SKM-1 (cell line): ENCODE measurements around the gene ITGB2.
A peak's percentile ranks its signal among the peaks of the same experiment; 100 is the strongest.

Experiments
- DNase-seq: peaks from one replicate; lab custom pipeline; 2025; ENCODE audit not compliant: unreplicated experiment; lab: John Stamatoyannopoulos, UW

Gene ITGB2

GRCh38 chr21:44871576-44872269, 49.0 kb downstream of the ITGB2 start:
- no peak for DNase-seq

DNA sequence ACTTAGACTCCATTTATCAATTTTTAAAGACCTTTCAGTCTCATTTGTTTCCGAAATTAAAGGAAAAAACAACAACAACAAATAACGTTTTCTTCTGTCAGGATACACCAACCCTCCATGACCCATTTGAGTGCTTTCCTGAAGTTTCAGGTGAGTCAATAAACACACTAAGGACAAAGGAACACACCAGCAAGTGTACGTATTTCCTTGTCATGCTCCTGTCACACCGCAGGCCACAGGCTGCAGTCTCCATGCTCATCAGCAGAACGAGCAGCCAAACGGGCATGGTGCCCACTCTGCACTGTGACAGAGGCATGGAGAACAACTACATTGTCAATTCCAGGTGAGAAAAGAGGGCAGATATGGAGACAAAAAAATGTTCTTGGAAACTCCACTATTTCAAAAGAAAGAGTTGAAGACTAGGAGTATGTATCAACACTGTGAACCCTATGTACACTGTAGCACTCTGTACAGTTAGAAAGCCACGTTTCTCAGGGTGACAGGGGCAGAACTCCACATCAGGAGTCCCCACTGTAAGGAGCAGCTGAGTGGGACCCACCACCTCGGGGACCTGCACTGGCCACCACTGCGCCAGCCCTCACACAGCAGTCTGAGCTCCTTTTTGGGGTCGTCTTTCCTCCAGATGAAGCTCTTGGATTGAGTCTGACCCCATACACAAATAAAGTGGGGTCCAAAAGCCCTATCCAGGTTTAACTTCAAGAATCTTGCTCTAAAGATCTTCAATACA, 49.8 kb downstream of the ITGB2 start:
- DNase-seq = no peak

DNA sequence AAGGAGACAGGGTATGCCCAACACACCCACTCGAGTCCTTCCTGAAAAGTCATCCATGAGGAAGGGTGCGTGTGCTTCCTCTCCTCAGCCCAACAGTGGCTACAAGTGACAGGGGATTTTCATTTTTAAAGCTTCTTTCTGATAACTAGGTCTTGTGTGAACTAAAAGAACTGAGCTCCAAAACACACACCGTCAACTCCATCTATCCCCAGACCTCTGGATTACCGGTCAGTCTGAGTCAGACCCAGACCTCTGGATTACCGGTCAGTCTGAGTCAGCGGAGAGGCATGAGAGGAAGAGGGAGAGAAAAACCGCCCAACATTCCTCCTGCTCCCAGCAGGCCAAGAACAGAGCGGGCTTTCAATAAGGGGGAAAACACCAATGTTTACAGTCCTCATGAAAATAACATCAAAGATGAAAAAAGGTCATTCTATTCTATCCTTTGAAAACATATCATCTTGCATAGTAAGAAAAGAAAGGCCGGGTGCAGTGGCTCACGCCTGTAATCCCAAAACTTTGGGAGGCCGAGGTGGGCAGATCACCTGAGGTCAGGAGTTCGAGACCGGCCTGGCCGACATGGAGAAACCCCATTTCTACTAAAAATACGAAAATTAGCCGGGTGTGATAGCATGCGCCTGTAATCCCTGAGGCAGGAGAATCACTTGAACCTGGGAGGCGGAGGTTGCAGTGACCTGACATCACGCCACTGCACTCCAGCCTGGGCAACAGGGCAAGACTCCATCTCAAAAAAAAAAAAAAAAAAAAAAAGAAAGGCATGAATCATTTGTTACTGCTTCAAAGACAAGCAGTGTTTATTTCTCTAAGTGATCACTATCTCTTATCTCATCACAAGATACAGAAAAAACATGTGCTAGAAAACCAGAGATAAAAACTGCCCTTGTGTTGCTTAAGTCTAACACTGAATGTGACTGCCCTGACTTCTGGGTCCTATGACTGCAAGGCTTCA, 50.6 kb downstream of the ITGB2 start:
- DNase-seq = no peak

- no peak for DNase-seq
These were observed 52.0 kb downstream of the ITGB2 start for GRCh38 chr21:44868707-44869106.

DNA sequence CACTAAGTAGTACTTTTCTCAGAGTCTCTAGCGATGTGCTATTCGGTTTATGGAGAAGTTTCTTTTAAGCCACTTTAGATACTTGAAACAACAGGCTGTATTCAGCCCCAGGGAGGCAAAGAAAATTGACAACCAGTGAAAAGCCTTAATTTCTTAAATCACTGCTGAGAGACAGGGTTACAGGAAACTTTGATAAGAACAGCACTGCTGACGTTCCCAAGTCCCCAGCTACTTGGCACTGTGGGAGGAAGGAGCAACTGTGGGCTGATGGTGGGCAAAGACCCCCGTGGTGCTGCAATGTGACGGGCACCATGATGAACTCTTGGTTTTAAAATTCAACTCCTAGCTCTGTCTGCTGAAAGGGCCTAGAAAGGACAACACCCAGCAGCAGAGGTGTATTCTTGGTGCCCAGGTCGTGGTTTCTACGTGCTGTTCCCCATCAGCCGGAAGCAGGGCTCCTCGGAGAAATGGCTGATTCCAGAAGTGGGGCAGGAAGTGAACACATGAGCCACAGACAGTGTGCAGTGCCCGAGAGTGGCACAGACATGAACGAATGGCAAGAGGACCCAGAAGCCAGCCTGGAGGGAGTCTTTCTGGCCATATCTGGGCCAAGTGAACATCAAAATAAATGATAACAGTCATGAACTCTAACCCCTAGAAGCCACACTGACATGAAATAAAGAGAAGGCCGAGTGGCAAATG, 52.5 kb downstream of the ITGB2 start:
- DNase-seq = no peak

DNA sequence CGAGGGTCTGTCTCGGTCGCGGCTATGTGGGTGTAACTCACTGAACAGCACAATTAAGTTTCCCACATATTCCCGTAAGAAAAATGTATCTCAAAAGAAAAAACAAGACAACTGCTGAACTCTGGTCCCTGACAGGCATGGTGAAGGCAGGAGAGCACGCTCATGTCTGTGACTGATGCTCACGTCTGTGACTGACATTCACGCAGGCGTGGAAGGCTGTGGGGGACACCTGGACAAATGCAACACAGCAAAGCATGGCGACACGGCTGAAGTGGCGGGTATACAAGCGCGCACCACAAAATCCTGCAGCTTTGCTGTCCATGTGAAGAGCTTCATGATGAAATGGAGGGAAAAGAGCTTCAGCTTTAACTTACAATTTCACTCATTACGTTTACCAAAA, 53.2 kb downstream of the ITGB2 start:
- DNase-seq = no peak

DNA sequence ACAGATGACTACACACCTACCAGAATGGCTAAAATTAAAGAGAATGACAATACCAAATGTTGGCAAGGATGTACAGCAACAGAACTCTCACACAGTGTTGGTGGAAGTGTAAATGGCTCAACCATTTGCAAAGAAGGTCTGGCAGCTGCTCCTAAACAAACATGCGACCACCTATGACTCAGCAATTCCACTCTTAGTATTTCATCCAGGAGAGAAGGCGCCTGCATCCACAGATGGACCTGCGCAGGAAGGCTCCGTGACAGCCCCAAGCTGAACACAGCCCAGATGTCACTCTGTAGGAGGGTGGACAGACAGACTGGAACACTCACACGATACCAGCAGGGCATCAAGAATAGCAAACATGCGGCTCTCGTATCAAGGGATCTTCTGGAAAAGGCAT, 53.9 kb downstream of the ITGB2 start:
- no peak for DNase-seq

GRCh38 chr21:44865561-44866280, 55.0 kb downstream of the ITGB2 start:
- peak; percentile 52 for DNase-seq

GRCh38 chr21:44862869-44863685, 57.6 kb downstream of the ITGB2 start:
- DNase-seq = no peak

GRCh38 chr21:44858791-44859190, 61.9 kb downstream of the ITGB2 start:
- DNase-seq = no peak

GRCh38 chr21:44858291-44858690, 62.4 kb downstream of the ITGB2 start:
- no peak for DNase-seq

- DNase-seq = no peak
These were observed 63.4 kb downstream of the ITGB2 start for GRCh38 chr21:44857127-44857892.

GRCh38 chr21:44856131-44856530, 64.6 kb downstream of the ITGB2 start:
- no peak for DNase-seq

DNA sequence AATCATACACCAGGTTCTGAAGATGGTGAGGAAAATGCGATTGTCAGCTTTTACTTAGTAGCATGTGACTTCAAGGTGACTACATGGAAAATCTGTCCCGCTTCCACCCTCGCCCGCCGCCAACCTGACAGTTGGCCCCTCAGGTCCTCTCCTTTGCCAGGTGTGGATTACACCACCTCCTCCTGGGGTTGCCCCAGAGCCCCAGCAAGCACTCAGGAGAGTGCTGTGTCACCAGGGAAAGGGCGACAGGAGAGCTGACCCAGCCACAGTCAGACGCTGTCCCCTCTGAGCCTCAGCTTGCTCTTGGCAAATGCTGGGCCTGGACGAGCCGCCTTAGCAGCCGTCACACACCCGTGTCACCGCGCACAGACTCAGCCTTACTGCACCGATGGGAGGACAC, 65.1 kb downstream of the ITGB2 start:
- no peak for DNase-seq

DNA sequence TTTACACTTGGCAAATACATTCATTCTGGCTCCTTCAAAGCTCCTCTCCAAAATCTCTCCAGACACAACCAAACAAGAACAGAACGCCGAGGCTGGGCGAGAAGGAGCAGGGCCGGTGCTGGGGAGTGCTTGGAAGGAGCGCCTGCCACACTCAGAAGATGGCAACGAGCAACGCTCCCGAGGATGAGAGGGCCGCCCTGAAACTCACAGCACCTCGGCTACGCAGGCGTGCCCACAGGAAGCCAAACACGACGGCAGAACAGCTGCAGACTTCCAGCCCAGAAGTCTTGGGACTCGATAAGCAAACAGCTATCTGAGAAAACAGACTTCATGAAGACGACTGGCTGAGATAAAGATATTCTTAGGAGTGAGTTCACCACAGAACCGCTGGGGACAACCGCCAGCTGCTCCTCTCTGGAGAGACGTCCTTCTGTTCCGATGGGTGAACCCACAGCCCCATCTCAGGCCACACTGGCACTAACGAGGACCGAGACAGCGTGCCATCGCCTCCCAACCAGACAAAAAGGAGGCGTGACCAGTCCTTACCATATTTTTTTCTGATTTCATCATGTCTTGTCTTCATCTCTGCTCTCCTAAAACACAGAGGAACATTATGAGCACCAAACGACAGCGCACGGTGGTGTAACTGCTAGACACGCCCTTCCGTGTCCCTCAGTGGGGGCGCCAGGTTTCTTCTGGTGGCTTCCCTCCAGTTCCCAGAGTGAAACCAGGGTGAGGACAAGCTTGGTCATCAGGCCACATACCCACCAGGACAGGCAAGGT, 65.8 kb downstream of the ITGB2 start:
- DNase-seq = no peak

GRCh38 chr21:44854391-44854663, 66.4 kb downstream of the ITGB2 start:
- no peak for DNase-seq

DNA sequence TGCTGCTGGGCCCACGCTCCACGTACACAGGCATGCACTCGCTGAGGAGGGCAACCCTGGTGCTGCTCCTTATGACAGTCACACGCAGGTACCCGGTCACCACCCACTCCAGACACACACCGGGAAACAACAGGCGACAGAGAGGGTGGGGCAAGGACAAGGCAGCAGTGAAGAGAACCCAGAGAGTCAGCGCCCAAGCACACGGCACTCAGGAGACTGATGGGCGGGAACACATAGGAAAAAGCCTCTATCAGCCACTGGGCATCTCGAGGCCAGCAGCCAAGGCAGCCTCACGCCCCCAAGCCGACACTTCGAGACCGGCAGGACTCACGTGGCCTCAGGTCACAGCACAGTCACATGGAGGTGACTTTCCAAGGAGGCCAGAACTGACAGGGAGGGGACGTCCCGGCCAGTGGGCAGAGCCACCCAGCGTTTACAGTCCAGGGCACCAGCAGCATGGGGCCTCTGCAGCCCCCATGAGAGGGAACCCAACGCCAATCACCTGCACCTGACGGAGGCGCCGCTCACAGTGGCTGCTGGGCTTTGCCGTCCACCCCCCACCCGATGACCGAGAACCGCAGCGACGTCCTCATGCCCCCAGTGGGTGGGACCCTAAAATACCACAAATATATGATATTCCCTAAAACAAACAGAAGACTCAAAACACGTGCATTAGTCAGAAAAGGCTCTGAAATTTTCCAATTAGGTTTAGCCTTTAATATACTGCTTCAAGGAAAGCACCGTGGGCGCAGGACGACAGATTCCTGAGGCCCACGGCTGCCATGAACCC, 66.9 kb downstream of the ITGB2 start:
- DNase-seq = no peak
